HepG2 (cell line): ENCODE measurements around the gene ST6GALNAC2. TPM values are rescaled to one million over a fixed set of nuclear protein-coding genes. Genes with fewer than 3 reads are reported as not detected.
A peak's percentile ranks its signal among the peaks of the same experiment; 100 is the strongest.

ENCODE experiments used
- AFF4 ChIP-seq: sonication (generic); formaldehyde crosslinking; IDR thresholded peaks from 2 replicates; pipeline ENCODE4 v1.4.0; 2020; ENCODE audit warnings: missing genetic modification reagents
- ATRX ChIP-seq: sonication (generic); formaldehyde crosslinking; IDR thresholded peaks from 2 replicates; pipeline ENCODE4 v1.4.0; 2020; ENCODE audit warnings: missing genetic modification reagents, borderline replicate concordance
- ETS1 ChIP-seq: sonication (generic); formaldehyde crosslinking; IDR thresholded peaks from 2 replicates; pipeline ENCODE4 v1.4.0; 2020; ENCODE audit warnings: missing genetic modification reagents
- FOXK2 ChIP-seq: fragments of 450-650 bp; IDR thresholded peaks from 2 replicates; pipeline ENCODE4 v1.6.1; 2016
- FOXP1 ChIP-seq, 2 experiments: fragments of 450-650 bp in 1 of 2; IDR thresholded peaks; 2 replicates each; pipeline ENCODE4 v1.6.1; 2017 to 2018; ENCODE audit warnings: antibody characterized with exemption in 1 of 2
- GABPB1 ChIP-seq: IDR thresholded peaks from 2 replicates; pipeline ENCODE4 v1.6.1; 2016; ENCODE audit warnings: mild to moderate bottlenecking, missing genetic modification reagents, moderate library complexity, missing compliant biosample characterization
- GZF1 ChIP-seq: sonication (generic); formaldehyde crosslinking; IDR thresholded peaks from 2 replicates; pipeline ENCODE4 v1.5.1; 2020; ENCODE audit warnings: mild to moderate bottlenecking, missing genetic modification reagents
- IRF2 ChIP-seq: IDR thresholded peaks from 2 replicates; pipeline ENCODE4 v1.6.1; 2018; ENCODE audit warnings: missing genetic modification reagents, missing compliant biosample characterization
- MLLT10 ChIP-seq: sonication (generic); formaldehyde crosslinking; IDR thresholded peaks from 2 replicates; pipeline ENCODE4 v1.4.0; 2020; ENCODE audit warnings: missing genetic modification reagents
- POGK ChIP-seq: sonication (generic); formaldehyde crosslinking; conservative IDR thresholded peaks from 2 replicates; pipeline ENCODE4 v1.8.0; 2022; ENCODE audit warnings: mild to moderate bottlenecking, moderate library complexity, missing genetic modification reagents
- SIN3A ChIP-seq: IDR thresholded peaks from 2 replicates; pipeline ENCODE4 v1.6.1; 2011; ENCODE audit warnings: low read depth, mild to moderate bottlenecking, control low read depth, low read length, borderline replicate concordance
- SMAD3 ChIP-seq: sonication (generic); formaldehyde crosslinking; IDR thresholded peaks from 2 replicates; pipeline ENCODE4 v1.4.0; 2020; ENCODE audit warnings: missing genetic modification reagents
- ZFYVE20 ChIP-seq: sonication (generic); formaldehyde crosslinking; IDR thresholded peaks from 2 replicates; pipeline ENCODE4 v1.8.0; 2023; ENCODE audit warnings: low read depth, mild to moderate bottlenecking, moderate library complexity, missing genetic modification reagents, borderline replicate concordance
- ZNF292 ChIP-seq: sonication (generic); formaldehyde crosslinking; IDR thresholded peaks from 2 replicates; pipeline ENCODE4 v1.8.1; 2022; ENCODE audit warnings: mild to moderate bottlenecking, low read depth, missing genetic modification reagents, borderline replicate concordance
- ZNF570 ChIP-seq: sonication (generic); formaldehyde crosslinking; IDR thresholded peaks from 2 replicates; pipeline ENCODE4 v1.4.0; 2020; ENCODE audit warnings: mild to moderate bottlenecking, missing genetic modification reagents, borderline replicate concordance
- ZNF850 ChIP-seq: sonication (generic); formaldehyde crosslinking; conservative IDR thresholded peaks from 2 replicates; pipeline ENCODE4 v1.9.0; 2021; ENCODE audit warnings: mild to moderate bottlenecking, missing genetic modification reagents
- ZSCAN9 ChIP-seq: IDR thresholded peaks from 2 replicates; pipeline ENCODE4 v1.6.1; 2016; ENCODE audit warnings: borderline replicate concordance
- polyA plus RNA-seq, 8 experiments: library from polyadenylated mRNA; depleted of rRNA in 3 of 8; stranded (reverse) in 7 of 8; unstranded in 1 of 8; fragments of >200 nt; fragmentation: Illumina TruSeq in 4 of 8; extraction: Trizol in 4 of 8; gene quantifications; 2 replicates each; pipeline versions ENCODE4 v1.2.1 to v1.2.3, GENCODE V29; 2011 to 2016; ENCODE audit warnings: low read depth in 4 of 8, missing spikeins in 1 of 8, mixed read lengths in 1 of 8; ENCODE audit not compliant: insufficient read depth in 1 of 8
- total RNA-seq, 5 experiments: library from RNA; depleted of rRNA; stranded (reverse); fragments of >200 nt; fragmentation: Illumina TruSeq; extraction: Trizol; gene quantifications; 2 replicates each; pipeline ENCODE4 v1.2.3, GENCODE V29; 2016; ENCODE audit warnings: low read depth in 1 of 5

ST6GALNAC2 gene
- total and polyA plus RNA-seq, 2 of the 13 experiments (the other 11 are each of a cell fraction or from before 2014, with no cell fraction given): 0.12 to 0.49 TPM

GRCh38 chr17:76623271-76624146 is 37.8 kb upstream of the ST6GALNAC2 start (continued):
- TF ChIP-seq GABPB1 (CRISPR knock-in tag): peak; percentile 58; the same call in 1 of the 2 replicates
- TF ChIP-seq ZNF570: no peak
- peak; percentile 21; the same call in 1 of the 2 replicates for TF ChIP-seq IRF2 (CRISPR knock-in tag)
- TF ChIP-seq ETS1 (CRISPR knock-in tag): no peak
- TF ChIP-seq ZNF850 (CRISPR knock-in tag): 0 out of 2 replicates have a peak, but pooled peaks have one; percentile 20
- no peak for TF ChIP-seq MLLT10
- TF ChIP-seq ZFYVE20 (CRISPR knock-in tag): no peak
- no peak for TF ChIP-seq POGK (CRISPR knock-in tag)
- TF ChIP-seq SIN3A: no peak
- TF ChIP-seq FOXP1 (IDR thresholded peaks at IDR 0.05): no peak
- TF ChIP-seq FOXP1 (CRISPR knock-in tag; IDR thresholded peaks at IDR 0.05): no peak
- TF ChIP-seq AFF4 (CRISPR knock-in tag): no peak
- 0 out of 2 replicates have a peak, but pooled peaks have one; percentile 37 for TF ChIP-seq ATRX (CRISPR knock-in tag)
- TF ChIP-seq ZSCAN9 (CRISPR knock-in tag): peak; percentile 48; the same call in 1 of the 2 replicates
- TF ChIP-seq SMAD3 (CRISPR knock-in tag): peak; percentile 77; the same call in 1 of the 2 replicates
- no peak for TF ChIP-seq GZF1 (CRISPR knock-in tag)
- no peak for TF ChIP-seq FOXK2
- TF ChIP-seq ZNF292 (CRISPR knock-in tag): no peak
